PC-3 (cell line): ENCODE data around the gene HSPA1L. TPM values are rescaled to one million over a fixed set of nuclear protein-coding genes. Genes with fewer than 3 reads are reported as not detected.
"Not testable (repeated sequence)": the region's sequence is repeated elsewhere in the genome, so short reads cannot be mapped to it uniquely, and the experiment has no call there.

Experiments
- ATAC-seq: fragments of 200-7000 bp; cut with Tn5 transposase; 2 replicates; pipeline ENCODE4 v1.9.1; 2020; ENCODE audit warnings: mild to moderate bottlenecking, moderate library complexity
- BruUV-seq: library from RNA; stranded (reverse); fragments of 400-500 nt; replicated peaks from 2 replicates; lab custom pipeline; 2021; lab: Mats Ljungman, UMichigan
- CTCF ChIA-PET: fragments of 300-600 bp; sonication (Branson Sonifier 250); formaldehyde crosslinking; loops from one replicate; lab custom pipeline; 2022; ENCODE audit warnings: antibody characterized with exemption; lab: Charles Lee
- POLR2A ChIA-PET: fragments of 300-600 bp; sonication (Branson Sonifier 250); formaldehyde crosslinking; loops from one replicate; lab custom pipeline; 2022; ENCODE audit warnings: antibody characterized with exemption; ENCODE audit not compliant: unreplicated experiment; lab: Charles Lee
- DNase-seq: peaks from one replicate; pipeline ENCODE4 v3.0.0-alpha.2; 2015
- H2AFZ ChIP-seq: fragments of 300-600 bp; sonication (generic); 2 replicates; pipeline ENCODE4 v1.6.0; 2016; ENCODE audit warnings: antibody characterized with exemption, low read length
- H3F3A ChIP-seq: fragments of 300-600 bp; sonication (generic); one replicate; pipeline ENCODE4 v1.6.0; 2017; ENCODE audit warnings: antibody characterized with exemption, low read length, control low read depth, mild to moderate bottlenecking; ENCODE audit not compliant: unreplicated experiment
- H3K27ac ChIP-seq: fragments of 300-600 bp; sonication (generic); 2 replicates; pipeline ENCODE4 v1.5.1; 2016; ENCODE audit warnings: mild to moderate bottlenecking, low read length
- H3K27me3 ChIP-seq: fragments of 300-600 bp; sonication (generic); 2 replicates; pipeline ENCODE4 v1.6.1; 2016; ENCODE audit warnings: low read length, mixed read lengths
- H3K36me3 ChIP-seq: fragments of 300-600 bp; sonication (generic); 2 replicates; pipeline ENCODE4 v1.6.1; 2016; ENCODE audit warnings: low read depth, mixed run types, low read length, mixed read lengths
- H3K4me1 ChIP-seq: fragments of 300-600 bp; sonication (generic); 2 replicates; pipeline ENCODE4 v1.5.1; 2016; ENCODE audit warnings: low read length; ENCODE audit not compliant: insufficient read depth
- H3K4me2 ChIP-seq: fragments of 300-600 bp; sonication (generic); 2 replicates; pipeline ENCODE4 v1.6.0; 2016; ENCODE audit warnings: low read length
- H3K4me3 ChIP-seq: fragments of 300-600 bp; sonication (generic); 2 replicates; pipeline ENCODE4 v1.5.1; 2016; ENCODE audit warnings: mild to moderate bottlenecking, low read length, mixed read lengths
- H3K79me2 ChIP-seq: fragments of 300-600 bp; sonication (generic); 2 replicates; pipeline ENCODE4 v1.6.1; 2017; ENCODE audit warnings: low read length, mixed read lengths
- H3K9ac ChIP-seq: fragments of 300-600 bp; sonication (generic); 2 replicates; pipeline ENCODE4 v1.6.0; 2016; ENCODE audit warnings: mild to moderate bottlenecking, low read length
- H3K9me2 ChIP-seq: fragments of 300-600 bp; sonication (generic); replicated peaks from 2 replicates; pipeline ENCODE4 v1.6.1; 2016; ENCODE audit warnings: mixed run types, low read length, mixed read lengths
- H3K9me3 ChIP-seq: fragments of 300-600 bp; sonication (generic); 2 replicates; pipeline ENCODE4 v1.6.1; 2016; ENCODE audit warnings: low read length, mixed read lengths
- H4K20me1 ChIP-seq: fragments of 300-600 bp; sonication (generic); 2 replicates; pipeline ENCODE4 v1.6.1; 2016; ENCODE audit warnings: low read length, mixed read lengths
- CTCF ChIP-seq: fragments of 300-600 bp; sonication (generic); conservative IDR thresholded peaks from 2 replicates; pipeline ENCODE4 v1.5.1; 2017; ENCODE audit warnings: antibody characterized with exemption, low read depth, mild to moderate bottlenecking, low read length
- EZH2 ChIP-seq: fragments of 300-600 bp; sonication (generic); IDR thresholded peaks from one replicate; pipeline ENCODE4 v1.6.1; 2017; ENCODE audit warnings: antibody characterized with exemption, mild to moderate bottlenecking, low read length; ENCODE audit not compliant: unreplicated experiment
- EZH2phosphoT487 ChIP-seq: fragments of 300-600 bp; sonication (generic); IDR thresholded peaks from 2 replicates; pipeline ENCODE4 v1.6.1; 2018; ENCODE audit warnings: mild to moderate bottlenecking, antibody characterized with exemption, low read length, borderline replicate concordance
- intact Hi-C: fragments of 100-400 bp; cut with micrococcal nuclease; formaldehyde crosslinking; loops from 2 replicates; pipeline ENCODE4 v1.9.0; 2023
- total RNA-seq: library from RNA; depleted of rRNA; stranded (reverse); fragments of >200 nt; gene quantifications from 2 replicates; pipeline ENCODE4 v1.2.3, GENCODE V29; 2014

HSPA1L gene
- total RNA-seq, 1 experiment from 2014 or later, result 0.26 TPM

- no peak for DNase-seq
- no peaks in the 10 kb centered on the region for H3K27me3 ChIP-seq
- no peaks in the 10 kb centered on the region for H3K36me3 ChIP-seq
- H3K27ac ChIP-seq, result peak overlapping the region; percentile 53
- H3K9me3 ChIP-seq, result no peaks in the 10 kb centered on the region
- peak overlapping the region; percentile 89 for H3K4me2 ChIP-seq
- ChIA-PET CTCF (interaction anchor here (0.6 kb wide), 1 partner anchor 25 kb away, joined by 3 read pairs; no protein-coding TSS in a partner anchor), POLR2A (interaction anchor here (0.7 to 1.6 kb wide), 3 partner anchors 9 to 59 kb away, joined by 4 to 21 read pairs (median 20); partner anchors contain the start of genes HSPA1A, HSPA1B and HSPA1L)
- peak; percentile 6 for ATAC-seq
- TF ChIP-seq EZH2 (no peak), EZH2phosphoT487 (no peak), CTCF (no peak)
- H3K4me3 ChIP-seq, result peak overlapping the region; percentile 73
- H3K9me2 ChIP-seq, result no peaks in the 10 kb centered on the region
- H3K79me2 ChIP-seq, result peaks cover 34% of the 10 kb centered on the region
- peaks cover 6% of the 10 kb centered on the region for H3K4me1 ChIP-seq
- peak overlapping the region; percentile 86 for H3K9ac ChIP-seq
- peak overlapping the region; percentile 77 for H2AFZ ChIP-seq
- BruUV-seq, result TSS peak; percentile 73
- no peaks in the 10 kb centered on the region for H4K20me1 ChIP-seq
- intact Hi-C loops, result no loop called here
- no peaks in the 10 kb centered on the region for H3F3A ChIP-seq
Observed at GRCh38 chr6:31805939-31806469, 9.1 kb downstream of the HSPA1L start.

GRCh38 chr6:31801031-31801927 lies 13.8 kb downstream of the HSPA1L start:
- H3K9ac ChIP-seq, H4K20me1 ChIP-seq, POLR2A ChIA-PET, BruUV-seq, H2AFZ ChIP-seq, H3K36me3 ChIP-seq, intact Hi-C loops, H3K4me3 ChIP-seq, DNase-seq, H3K27me3 ChIP-seq, H3K4me2 ChIP-seq, CTCF ChIA-PET, H3K27ac ChIP-seq, H3K4me1 ChIP-seq, ATAC-seq, H3K9me3 ChIP-seq, H3K9me2 ChIP-seq, H3F3A ChIP-seq: not testable (repeated sequence)
- peaks cover 30% of the 10 kb centered on the region for H3K79me2 ChIP-seq

GRCh38 chr6:31799781-31800180 lies 15.3 kb downstream of the HSPA1L start:
- H3K4me1 ChIP-seq, result no peaks in the 10 kb centered on the region
- peaks cover 23% of the 10 kb centered on the region for H3K79me2 ChIP-seq
- H3F3A ChIP-seq, result no peaks in the 10 kb centered on the region
- CTCF ChIA-PET, result no interaction called here
- no peak overlapping the region for H3K9ac ChIP-seq
- DNase-seq (no peak), ATAC-seq (no peak)
- no peaks in the 10 kb centered on the region for H3K9me3 ChIP-seq
- H3K4me3 ChIP-seq, result no peak overlapping the region
- no peaks in the 10 kb centered on the region for H3K9me2 ChIP-seq
- no peak overlapping the region for H2AFZ ChIP-seq
- intact Hi-C loops, result no loop called here
- no TSS peak for BruUV-seq
- no peaks in the 10 kb centered on the region for H3K27me3 ChIP-seq
- H3K36me3 ChIP-seq, result peaks cover 3% of the 10 kb centered on the region; the same call in 1 of the 2 replicates
- POLR2A ChIA-PET, result no interaction called here
- no peak overlapping the region for H3K27ac ChIP-seq
- H4K20me1 ChIP-seq, result no peaks in the 10 kb centered on the region
- TF ChIP-seq CTCF, result no peak
- no peak for TF ChIP-seq EZH2phosphoT487
- no peak for TF ChIP-seq EZH2
- no peak overlapping the region for H3K4me2 ChIP-seq
